ENCODE measurements around the gene SENP1. TPM values are rescaled to one million over a fixed set of nuclear protein-coding genes. Genes with fewer than 3 reads are reported as not detected.

Gene SENP1
- total and polyA plus RNA-seq, 2 of the 13 experiments (the other 11 are each of a cell fraction or from before 2014, with no cell fraction given), result 14.0 to 20.2 TPM

- Histone ChIP-seq H3K27me3 (ENCODE audit: control insufficient read depth in 1 of 2, insufficient read depth in 2 of 2, low read length in 2 of 2) (peaks cover 6 to 37% of the 10 kb centered on the region in 2 experiments), H3K36me3 (replicated peaks in 1 of 2; ENCODE audit: control insufficient read depth in 1 of 2, insufficient read depth in 2 of 2, low read length in 2 of 2) (no peaks in the 10 kb centered on the region), H3K27ac (ENCODE audit: extremely low read length, insufficient read depth, low read length) (no peak overlapping the region), H2AFZ (ENCODE audit: low read length) (no peak overlapping the region), H3K4me1 (ENCODE audit: insufficient read depth, low read length) (peaks cover 44% of the 10 kb centered on the region), H4K20me1 (ENCODE audit: insufficient read depth, low read length) (no peaks in the 10 kb centered on the region), H3K4me2 (ENCODE audit: low read depth, low read length) (no peak overlapping the region), H3K9me3 (ENCODE audit: low read length) (no peaks in the 10 kb centered on the region), H3K9ac (ENCODE audit: insufficient read depth, low read depth, low read length) (no peak overlapping the region), H3K4me3 (replicated peaks in 1 of 3; ENCODE audit: insufficient read depth in 1 of 3, low read depth in 2 of 3, low read length in 3 of 3) (no peak overlapping the region), H3K79me2 (ENCODE audit: insufficient read depth, low read length) (no peaks in the 10 kb centered on the region)
- intact Hi-C loops (cut with micrococcal nuclease; ENCODE audit: unreplicated experiment) (loop anchor here (10.0 kb wide), 1 partner anchor 98 kb away; the partner anchor contains the start of gene SENP1), in situ Hi-C loops (cut with HindIII; ENCODE audit: extremely low pct_ligation_motif_present, low pct_unique_long_range_greater_than_20kb) (no loop called here)
- DNase-seq (ENCODE audit: low spot score), result no peak
- CTCF ChIA-PET (ENCODE audit: low intra/inter-chr PET ratio, low total read pairs), result no interaction called here
- TF ChIP-seq RXRB (CRISPR knock-in tag; IDR thresholded peaks at IDR 0.05; ENCODE audit: borderline replicate concordance) (peak; percentile 83), ZFP36 (IDR thresholded peaks at IDR 0.05; ENCODE audit: borderline replicate concordance, low read depth, low read length, partially characterized antibody) (no peak), ZNF644 (CRISPR knock-in tag; IDR thresholded peaks at IDR 0.05; ENCODE audit: low read depth) (0 out of 2 replicates have a peak, but pooled peaks have one; percentile 38), SMAD1 (CRISPR knock-in tag; IDR thresholded peaks at IDR 0.05; ENCODE audit: borderline replicate concordance, low read depth) (no peak), TRIM22 (IDR thresholded peaks at IDR 0.05) (no peak), BCL6 (CRISPR knock-in tag; IDR thresholded peaks at IDR 0.05) (peak; percentile 75)
- BruUV-seq (replicated peaks), result no TSS peak
- POLR2A ChIA-PET, result no interaction called here
- no peak for FAIRE-seq
- 13% methylated on average over 4 of the region's 4 CpGs for WGBS (ENCODE audit: low lambda C conversion rate)
- ATAC-seq, result no peak
These were observed 98.7 kb downstream of the SENP1 start for GRCh38 chr12:48007206-48007605.

- Histone ChIP-seq H3K4me3 (replicated peaks in 1 of 3; ENCODE audit: insufficient read depth in 1 of 3, low read depth in 2 of 3, low read length in 3 of 3) (no peak overlapping the region), H3K27me3 (ENCODE audit: control insufficient read depth in 1 of 2, insufficient read depth in 2 of 2, low read length in 2 of 2) (peaks cover 6 to 51% of the 10 kb centered on the region in 2 experiments), H3K27ac (ENCODE audit: extremely low read length, insufficient read depth, low read length) (no peak overlapping the region), H3K4me1 (ENCODE audit: insufficient read depth, low read length) (peaks cover 57% of the 10 kb centered on the region), H3K4me2 (ENCODE audit: low read depth, low read length) (no peak overlapping the region), H3K79me2 (ENCODE audit: insufficient read depth, low read length) (no peaks in the 10 kb centered on the region), H3K36me3 (replicated peaks in 1 of 2; ENCODE audit: control insufficient read depth in 1 of 2, insufficient read depth in 2 of 2, low read length in 2 of 2) (no peaks in the 10 kb centered on the region), H4K20me1 (ENCODE audit: insufficient read depth, low read length) (no peaks in the 10 kb centered on the region), H3K9me3 (ENCODE audit: low read length) (no peaks in the 10 kb centered on the region), H2AFZ (ENCODE audit: low read length) (no peak overlapping the region), H3K9ac (ENCODE audit: insufficient read depth, low read depth, low read length) (no peak overlapping the region)
- FAIRE-seq (no peak), ATAC-seq (no peak), DNase-seq (ENCODE audit: low spot score) (no peak)
- intact Hi-C loops (cut with micrococcal nuclease; ENCODE audit: unreplicated experiment), result loop anchor here (2.0 to 10.0 kb wide), 2 partner anchors 17 to 99 kb away; partner anchors contain the start of gene SENP1
- CTCF ChIA-PET (ENCODE audit: low intra/inter-chr PET ratio, low total read pairs), result no interaction called here
- in situ Hi-C loops (cut with HindIII; ENCODE audit: extremely low pct_ligation_motif_present, low pct_unique_long_range_greater_than_20kb), result no loop called here
- no TSS peak for BruUV-seq (replicated peaks)
- POLR2A ChIA-PET, result interaction anchor here (1.4 kb wide), 1 partner anchor 17 kb away, joined by 3 read pairs; no protein-coding TSS in a partner anchor
- no peak for TF ChIP-seq ZNF20 (CRISPR knock-in tag; IDR thresholded peaks at IDR 0.05)
- no peak for TF ChIP-seq IRX3 (CRISPR knock-in tag; IDR thresholded peaks at IDR 0.05; ENCODE audit: borderline replicate concordance, low read depth)
- no peak for TF ChIP-seq MTA3 (CRISPR knock-in tag; IDR thresholded peaks at IDR 0.05)
- no peak for TF ChIP-seq ATF2 (CRISPR knock-in tag; IDR thresholded peaks at IDR 0.05)
- no peak for TF ChIP-seq HOXA9 (CRISPR knock-in tag; IDR thresholded peaks at IDR 0.05; ENCODE audit: borderline replicate concordance)
- TF ChIP-seq ZNF44 (CRISPR knock-in tag; IDR thresholded peaks at IDR 0.05), result no peak
- no peak for TF ChIP-seq ZKSCAN5 (CRISPR knock-in tag; IDR thresholded peaks at IDR 0.05)
- TF ChIP-seq ZSCAN25 (CRISPR knock-in tag; IDR thresholded peaks at IDR 0.05), result no peak
- TF ChIP-seq ZNF253 (CRISPR knock-in tag; IDR thresholded peaks at IDR 0.05; ENCODE audit: borderline replicate concordance), result no peak
- no peak for TF ChIP-seq NFKB2 (CRISPR knock-in tag; IDR thresholded peaks at IDR 0.05; ENCODE audit: borderline replicate concordance)
- TF ChIP-seq PHF21A (CRISPR knock-in tag; IDR thresholded peaks at IDR 0.05), result no peak
- no peak for TF ChIP-seq AGO2 (optimal IDR thresholded peaks at IDR 0.05; ENCODE audit: low read depth, low read length)
These were observed 100.2 kb downstream of the SENP1 start for GRCh38 chr12:48005750-48006021.

All from HepG2 (cell line).